A549 (cell line): ENCODE data around the gene TRIO.

Experiments
- CEBPB ChIP-seq, 2 experiments: fragments of >200 bp in 1 of 2; sonication (Bioruptor Twin) in 1 of 2; formaldehyde crosslinking in 1 of 2; IDR thresholded peaks; 2 replicates each; pipeline ENCODE4 v1.6.1; 2012 to 2016
- EHMT2 ChIP-seq: fragments of 200-600 bp; sonication (generic); IDR thresholded peaks from 2 replicates; pipeline ENCODE4 v1.6.1; 2016; ENCODE audit warnings: antibody characterized with exemption, low read depth, mild to moderate bottlenecking, moderate library complexity
- EP300 ChIP-seq, 2 experiments: fragments of >200 bp; sonication (Bioruptor Twin); formaldehyde crosslinking; IDR thresholded peaks; 2 replicates in 1 of 2; 3 replicates in 1 of 2; pipeline ENCODE4 v1.6.1; 2016 to 2017
- JUN ChIP-seq, 2 experiments: fragments of >200 bp; sonication (Bioruptor Twin); formaldehyde crosslinking; IDR thresholded peaks; 2 replicates in 1 of 2; 3 replicates in 1 of 2; pipeline ENCODE4 v1.6.1; 2016 to 2017
- MAFK ChIP-seq: fragments of 450-650 bp; IDR thresholded peaks from 2 replicates; pipeline ENCODE4 v1.6.1; 2014; ENCODE audit not compliant: partially characterized antibody
- NFE2L2 ChIP-seq: fragments of 150-350 bp; conservative IDR thresholded peaks from 2 replicates; pipeline ENCODE4 v1.6.1; 2014; ENCODE audit warnings: low read length
- RCOR1 ChIP-seq: fragments of 150-350 bp; IDR thresholded peaks from 2 replicates; pipeline ENCODE4 v1.6.1; 2014; ENCODE audit warnings: antibody characterized with exemption, low read length, low read depth
- RFX5 ChIP-seq: fragments of 450-650 bp; IDR thresholded peaks from 2 replicates; pipeline ENCODE4 v1.7.1; 2014; ENCODE audit warnings: antibody characterized with exemption, mild to moderate bottlenecking, moderate library complexity
- SMC3 ChIP-seq: fragments of >200 bp; sonication (Bioruptor Twin); formaldehyde crosslinking; IDR thresholded peaks from 3 replicates; pipeline ENCODE4 v1.6.1; 2018; ENCODE audit warnings: inconsistent platforms
- ZC3H11A ChIP-seq: fragments of 450-650 bp; IDR thresholded peaks from 2 replicates; pipeline ENCODE4 v1.6.1; 2014; ENCODE audit warnings: antibody characterized with exemption, mild to moderate bottlenecking
- TF ChIP-seq, protein P1 (sequence below): fragments of >200 bp; sonication (Bioruptor Twin); formaldehyde crosslinking; IDR thresholded peaks from 3 replicates; pipeline ENCODE4 v1.5.1; 2016
- TF ChIP-seq, protein P2 (sequence below): IDR thresholded peaks from 2 replicates; pipeline ENCODE4 v1.6.1; 2012

DNA sequence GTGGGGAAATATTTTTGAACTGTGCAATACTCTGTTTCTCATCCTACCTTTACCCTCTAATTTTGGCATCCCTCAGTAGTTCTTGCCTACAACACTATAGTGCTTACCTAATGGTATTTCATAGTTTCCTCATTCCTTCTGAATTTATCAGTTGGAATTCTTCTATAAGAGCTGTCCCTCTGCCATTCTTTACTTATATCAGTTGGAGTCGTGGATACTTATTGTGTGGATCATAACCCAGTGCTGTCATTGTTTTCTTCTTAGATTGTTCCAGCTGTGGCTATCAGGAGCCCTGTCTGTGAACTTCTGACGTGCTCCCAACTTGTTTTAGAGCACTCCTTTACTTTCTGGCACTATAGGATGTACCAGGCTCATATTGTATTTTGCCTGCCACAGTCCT is 292.3 kb downstream of the TRIO start:
- TF ChIP-seq EHMT2 (no peak), CEBPB (IDR thresholded peaks at IDR 0.05) (no peak), MAFK (no peak), SMC3 (no peak), JUN (IDR thresholded peaks at IDR 0.05) (no peak), NFE2L2 (no peak), RCOR1 (no peak), ZC3H11A (no peak), RFX5 (no peak), EP300 (IDR thresholded peaks at IDR 0.05) (no peak)
- TF ChIP-seq, protein P1, sequence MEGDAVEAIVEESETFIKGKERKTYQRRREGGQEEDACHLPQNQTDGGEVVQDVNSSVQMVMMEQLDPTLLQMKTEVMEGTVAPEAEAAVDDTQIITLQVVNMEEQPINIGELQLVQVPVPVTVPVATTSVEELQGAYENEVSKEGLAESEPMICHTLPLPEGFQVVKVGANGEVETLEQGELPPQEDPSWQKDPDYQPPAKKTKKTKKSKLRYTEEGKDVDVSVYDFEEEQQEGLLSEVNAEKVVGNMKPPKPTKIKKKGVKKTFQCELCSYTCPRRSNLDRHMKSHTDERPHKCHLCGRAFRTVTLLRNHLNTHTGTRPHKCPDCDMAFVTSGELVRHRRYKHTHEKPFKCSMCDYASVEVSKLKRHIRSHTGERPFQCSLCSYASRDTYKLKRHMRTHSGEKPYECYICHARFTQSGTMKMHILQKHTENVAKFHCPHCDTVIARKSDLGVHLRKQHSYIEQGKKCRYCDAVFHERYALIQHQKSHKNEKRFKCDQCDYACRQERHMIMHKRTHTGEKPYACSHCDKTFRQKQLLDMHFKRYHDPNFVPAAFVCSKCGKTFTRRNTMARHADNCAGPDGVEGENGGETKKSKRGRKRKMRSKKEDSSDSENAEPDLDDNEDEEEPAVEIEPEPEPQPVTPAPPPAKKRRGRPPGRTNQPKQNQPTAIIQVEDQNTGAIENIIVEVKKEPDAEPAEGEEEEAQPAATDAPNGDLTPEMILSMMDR: no peak
- TF ChIP-seq, protein P2, sequence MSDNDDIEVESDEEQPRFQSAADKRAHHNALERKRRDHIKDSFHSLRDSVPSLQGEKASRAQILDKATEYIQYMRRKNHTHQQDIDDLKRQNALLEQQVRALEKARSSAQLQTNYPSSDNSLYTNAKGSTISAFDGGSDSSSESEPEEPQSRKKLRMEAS: no peak
